ENCODE results near the gene COX20.

COX20 gene

GRCh38 chr1:244874974-244875579, 39.6 kb downstream of the COX20 start:
- DNase-seq (ENCODE audit: low read depth in 2 of 2), result no peak

GRCh38 chr1:244876228-244876910, 40.9 kb downstream of the COX20 start:
- no peak for DNase-seq (ENCODE audit: low read depth in 2 of 2)

- DNase-seq (ENCODE audit: low read depth in 2 of 2), result no peak
Measured at GRCh38 chr1:244878681-244879080, 43.2 kb downstream of the COX20 start.

GRCh38 chr1:244881552-244882280, 46.3 kb downstream of the COX20 start:
- no peak for DNase-seq (ENCODE audit: low read depth in 2 of 2)

- DNase-seq (ENCODE audit: low read depth in 2 of 2), result no peak
Measured at GRCh38 chr1:244887281-244887680, 51.8 kb downstream of the COX20 start.

- no peak for DNase-seq (ENCODE audit: low read depth in 2 of 2)
Measured at GRCh38 chr1:244893836-244894235, 58.4 kb downstream of the COX20 start.
